Nephron (organoid): Measurements from ENCODE around the gene TYRP1.

ENCODE experiments used
- H3K27ac Mint-ChIP-seq, 3 experiments: 2 replicates each; pipeline ENCODE4 v1.8.0; 2020; ENCODE audit warnings: mixed read lengths in 3 of 3, mild to moderate bottlenecking in 2 of 3, moderate library complexity in 1 of 3
- H3K27me3 Mint-ChIP-seq: 2 replicates; pipeline ENCODE4 v1.8.0; 2021; ENCODE audit warnings: low read depth, mild to moderate bottlenecking, moderate library complexity, mixed read lengths
- H3K36me3 Mint-ChIP-seq: 2 replicates; pipeline ENCODE4 v1.8.0; 2020; ENCODE audit warnings: low read depth, mixed read lengths
- H3K4me1 Mint-ChIP-seq: 2 replicates; pipeline ENCODE4 v1.8.0; 2020; ENCODE audit warnings: mixed read lengths
- H3K4me3 Mint-ChIP-seq, 3 experiments: 2 replicates each; pipeline ENCODE4 v1.8.0; 2020; ENCODE audit warnings: mild to moderate bottlenecking in 3 of 3, mixed read lengths in 3 of 3, moderate library complexity in 2 of 3
- H3K9me3 Mint-ChIP-seq: 2 replicates; pipeline ENCODE4 v1.8.0; 2020; ENCODE audit warnings: mixed read lengths
- CTCF ChIP-seq, 3 experiments: fragments of 200-600 bp; sonication (generic); IDR thresholded peaks; one replicate each; pipeline ENCODE4 v1.5.0; 2021; ENCODE audit warnings: antibody characterized with exemption in 3 of 3; ENCODE audit not compliant: unreplicated experiment in 3 of 3

The TYRP1 gene

DNA sequence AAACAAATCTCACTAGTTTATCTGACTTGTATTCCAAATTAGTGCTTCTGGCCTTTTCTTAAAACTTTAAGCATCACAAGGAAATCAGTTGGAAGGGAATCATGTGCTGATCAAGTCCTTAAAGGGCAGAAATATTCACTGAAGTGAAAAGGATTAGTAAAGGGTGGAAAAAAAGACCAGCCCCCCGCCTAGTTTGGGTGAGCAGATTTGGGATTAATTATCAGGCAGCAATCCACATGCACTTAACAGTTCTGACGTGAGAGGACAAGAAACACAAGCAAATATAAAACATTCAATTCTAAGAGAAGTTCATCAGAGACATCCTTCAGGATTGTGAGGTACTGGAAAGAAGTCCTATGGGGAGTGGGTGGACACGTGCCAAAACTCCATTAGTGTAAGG lies at the start of gene TYRP1:
TYRP1 (plus strand) TSS at position 245 of the 400 bp plus-strand sequence. CDS start 612 bp downstream, outside the sequence.
- H3K9me3 Mint-ChIP-seq = no peaks in the 10 kb centered on the region
- no peak within 1 kb of the TSS for H3K4me3 Mint-ChIP-seq
- peaks cover 5% of the 10 kb centered on the region for H3K27me3 Mint-ChIP-seq
- peaks cover 24% of the 10 kb centered on the region for H3K4me1 Mint-ChIP-seq
- H3K36me3 Mint-ChIP-seq = no peaks in the 10 kb centered on the region
- no peak for TF ChIP-seq CTCF (IDR thresholded peaks at IDR 0.05; ENCODE audit: unreplicated experiment in 3 of 3)
- H3K27ac Mint-ChIP-seq = no peak within 1 kb of the TSS

GRCh38 chr9:12643686-12644085 lies 49.5 kb upstream of the TYRP1 start:
- Mint-ChIP-seq H3K4me1 (no peaks in the 10 kb centered on the region), H3K27me3 (peaks cover 4% of the 10 kb centered on the region), H3K9me3 (no peaks in the 10 kb centered on the region), H3K36me3 (no peaks in the 10 kb centered on the region), H3K27ac (no peak overlapping the region), H3K4me3 (no peak overlapping the region)
- no peak for TF ChIP-seq CTCF (IDR thresholded peaks at IDR 0.05; ENCODE audit: unreplicated experiment in 3 of 3)

DNA sequence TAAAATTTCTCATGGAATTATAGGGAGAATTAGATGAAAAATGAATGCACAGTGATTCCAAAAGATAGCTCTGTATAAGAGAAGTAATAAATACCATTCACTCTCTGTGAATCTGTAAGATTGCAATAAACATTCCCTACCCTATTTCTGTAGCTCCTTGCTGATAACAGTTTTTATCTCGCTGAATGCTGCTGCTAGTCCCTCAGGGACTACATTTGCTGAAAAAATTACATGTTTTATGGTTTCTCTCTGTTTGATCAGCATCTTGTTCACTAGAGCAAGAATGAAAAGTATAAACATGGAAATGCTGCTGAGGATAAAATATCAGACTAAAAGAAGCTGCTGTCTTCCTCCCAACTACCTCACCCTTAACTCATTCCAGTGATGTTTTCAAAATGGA lies 44.3 kb upstream of the TYRP1 start:
- H3K9me3 Mint-ChIP-seq = no peaks in the 10 kb centered on the region
- H3K27me3 Mint-ChIP-seq = peaks cover 4% of the 10 kb centered on the region
- no peak overlapping the region for H3K4me3 Mint-ChIP-seq
- H3K36me3 Mint-ChIP-seq = no peaks in the 10 kb centered on the region
- no peak for TF ChIP-seq CTCF (IDR thresholded peaks at IDR 0.05; ENCODE audit: unreplicated experiment in 3 of 3)
- H3K4me1 Mint-ChIP-seq = no peaks in the 10 kb centered on the region
- H3K27ac Mint-ChIP-seq = peak overlapping the region in 1 of 3 experiments; percentile 62

GRCh38 chr9:12651125-12651524 lies 42.1 kb upstream of the TYRP1 start:
- H3K27me3 Mint-ChIP-seq = peaks cover 4% of the 10 kb centered on the region
- TF ChIP-seq CTCF (IDR thresholded peaks at IDR 0.05; ENCODE audit: unreplicated experiment in 3 of 3) = no peak

GRCh38 chr9:12652973-12653372 lies 40.2 kb upstream of the TYRP1 start:
- TF ChIP-seq CTCF (IDR thresholded peaks at IDR 0.05; ENCODE audit: unreplicated experiment in 3 of 3) = no peak
- no peaks in the 10 kb centered on the region for H3K4me1 Mint-ChIP-seq

More at GRCh38 chr9:12651125-12651524, 42.1 kb upstream of the TYRP1 start:
- Mint-ChIP-seq H3K9me3 (no peaks in the 10 kb centered on the region), H3K4me3 (no peak overlapping the region), H3K27ac (no peak overlapping the region), H3K36me3 (no peaks in the 10 kb centered on the region), H3K4me1 (no peaks in the 10 kb centered on the region)

DNA sequence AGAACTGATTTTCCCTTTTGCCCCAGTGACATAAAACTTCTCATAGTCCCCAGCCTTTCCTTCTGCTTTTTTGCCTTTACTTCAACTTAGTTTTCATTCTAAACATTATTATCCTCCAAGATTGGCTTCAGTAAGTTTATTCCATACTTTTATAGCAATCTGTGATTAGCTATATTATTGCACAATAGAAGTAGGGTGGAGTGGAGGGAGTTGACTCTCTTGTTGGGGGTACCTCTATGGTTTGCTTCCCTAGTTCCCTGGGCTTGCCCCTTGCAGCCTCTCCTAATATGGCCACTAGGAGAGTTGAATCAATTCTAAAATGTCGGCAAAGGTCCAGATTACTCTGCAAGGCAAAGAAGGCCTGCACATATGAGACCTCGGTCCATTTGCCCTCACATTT lies 36.4 kb upstream of the TYRP1 start:
- no peaks in the 10 kb centered on the region for H3K27me3 Mint-ChIP-seq
- no peak for TF ChIP-seq CTCF (IDR thresholded peaks at IDR 0.05; ENCODE audit: unreplicated experiment in 3 of 3)
- H3K4me1 Mint-ChIP-seq = no peaks in the 10 kb centered on the region
- no peaks in the 10 kb centered on the region for H3K36me3 Mint-ChIP-seq
- no peaks in the 10 kb centered on the region for H3K9me3 Mint-ChIP-seq
- H3K27ac Mint-ChIP-seq = no peak overlapping the region
- no peak overlapping the region for H3K4me3 Mint-ChIP-seq

More at GRCh38 chr9:12652973-12653372, 40.2 kb upstream of the TYRP1 start:
- no peaks in the 10 kb centered on the region for H3K36me3 Mint-ChIP-seq
- H3K4me3 Mint-ChIP-seq = no peak overlapping the region
- H3K27me3 Mint-ChIP-seq = no peaks in the 10 kb centered on the region
- no peaks in the 10 kb centered on the region for H3K9me3 Mint-ChIP-seq
- H3K27ac Mint-ChIP-seq = no peak overlapping the region
